Measurements from ENCODE around the gene RBMS1.

DNA sequence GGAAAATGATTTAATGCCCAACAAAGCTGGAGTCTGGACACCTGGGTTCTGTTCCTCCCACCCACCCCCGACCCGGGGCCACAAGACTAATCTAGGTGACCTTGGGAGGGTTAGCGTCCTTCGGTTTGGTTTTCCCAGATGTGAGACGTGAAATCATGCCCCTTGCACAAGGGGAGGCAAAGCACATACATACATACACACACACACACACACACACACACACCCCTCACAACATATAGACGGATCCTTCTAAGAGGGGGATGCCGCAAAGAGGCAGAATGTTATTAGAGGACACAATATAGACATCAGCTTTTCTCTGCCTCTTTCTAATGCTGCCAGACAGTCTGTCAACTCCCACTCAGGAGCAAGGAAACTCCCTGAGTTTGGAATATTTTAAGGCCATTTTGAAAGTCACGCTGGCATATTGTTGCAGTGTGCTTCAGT, 616 bp upstream of the RBMS1 start:
- TF ChIP-seq, protein P1, sequence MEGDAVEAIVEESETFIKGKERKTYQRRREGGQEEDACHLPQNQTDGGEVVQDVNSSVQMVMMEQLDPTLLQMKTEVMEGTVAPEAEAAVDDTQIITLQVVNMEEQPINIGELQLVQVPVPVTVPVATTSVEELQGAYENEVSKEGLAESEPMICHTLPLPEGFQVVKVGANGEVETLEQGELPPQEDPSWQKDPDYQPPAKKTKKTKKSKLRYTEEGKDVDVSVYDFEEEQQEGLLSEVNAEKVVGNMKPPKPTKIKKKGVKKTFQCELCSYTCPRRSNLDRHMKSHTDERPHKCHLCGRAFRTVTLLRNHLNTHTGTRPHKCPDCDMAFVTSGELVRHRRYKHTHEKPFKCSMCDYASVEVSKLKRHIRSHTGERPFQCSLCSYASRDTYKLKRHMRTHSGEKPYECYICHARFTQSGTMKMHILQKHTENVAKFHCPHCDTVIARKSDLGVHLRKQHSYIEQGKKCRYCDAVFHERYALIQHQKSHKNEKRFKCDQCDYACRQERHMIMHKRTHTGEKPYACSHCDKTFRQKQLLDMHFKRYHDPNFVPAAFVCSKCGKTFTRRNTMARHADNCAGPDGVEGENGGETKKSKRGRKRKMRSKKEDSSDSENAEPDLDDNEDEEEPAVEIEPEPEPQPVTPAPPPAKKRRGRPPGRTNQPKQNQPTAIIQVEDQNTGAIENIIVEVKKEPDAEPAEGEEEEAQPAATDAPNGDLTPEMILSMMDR (IDR thresholded peaks at IDR 0.05; ENCODE audit: insufficient read depth, low read length), result no peak
- TF ChIP-seq POLR2AphosphoS5 (IDR thresholded peaks at IDR 0.05; ENCODE audit: low read depth) (no peak), REST (IDR thresholded peaks at IDR 0.05; ENCODE audit: insufficient replicate concordance, low read depth) (no peak)

Measured in HL-60 (cell line).